Measurements from ENCODE around the gene PDE6D. TPM values are rescaled to one million over a fixed set of nuclear protein-coding genes. Genes with fewer than 3 reads are reported as not detected.

Gene PDE6D
- total and polyA plus RNA-seq, 2 of the 13 experiments (the other 11 are each of a cell fraction or from before 2014, with no cell fraction given), result 14.1 to 23.2 TPM

DNA sequence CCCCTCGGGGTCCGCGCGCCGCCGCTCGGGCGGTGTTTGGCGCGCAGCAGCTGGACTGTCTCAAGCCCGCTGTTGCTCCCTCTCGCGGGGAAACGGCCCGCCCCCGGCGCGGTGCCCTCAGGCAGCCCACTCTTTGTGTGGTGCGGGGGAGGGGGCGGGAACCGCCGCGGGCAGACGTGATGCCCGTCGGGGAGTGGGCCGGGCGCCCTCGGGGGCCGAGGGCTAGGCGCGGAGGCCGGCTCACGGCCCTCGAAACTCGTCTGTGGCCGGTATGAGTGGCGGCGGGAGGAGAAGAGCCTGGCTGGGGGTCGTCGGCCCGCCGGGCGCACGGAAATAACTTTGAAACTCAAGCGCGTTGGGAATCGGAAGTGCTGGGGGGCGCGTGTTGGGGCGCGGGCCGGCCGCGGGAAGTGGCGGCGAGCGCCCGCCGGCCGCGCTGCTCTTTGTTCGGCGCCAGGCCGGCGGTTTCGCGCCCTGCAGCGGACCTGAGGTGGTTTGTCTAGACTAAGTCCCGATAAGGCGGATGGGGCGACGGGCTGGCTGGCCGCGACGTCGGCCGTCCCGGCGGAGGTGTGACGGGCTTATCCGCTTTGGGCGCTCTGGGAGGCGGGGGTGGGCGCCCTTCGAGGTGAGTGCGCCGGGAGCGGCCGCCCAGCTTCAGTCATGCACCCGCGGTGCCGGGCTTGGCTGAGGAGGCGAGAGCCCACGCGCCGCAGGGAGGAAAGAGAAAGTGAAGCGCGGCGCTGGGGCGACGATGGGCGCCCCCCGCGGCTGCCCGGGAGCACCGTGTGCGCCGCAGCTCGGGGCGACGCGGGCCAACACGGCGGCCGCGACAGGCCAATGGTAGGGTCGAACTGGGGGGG lies 72.1 kb downstream of the PDE6D start (continued):
- no peak for TF ChIP-seq ZNF710 (CRISPR knock-in tag; IDR thresholded peaks at IDR 0.05; ENCODE audit: borderline replicate concordance)
- TF ChIP-seq NR0B2 (CRISPR knock-in tag; IDR thresholded peaks at IDR 0.05), result no peak; the same call in 1 of the 2 replicates
- TF ChIP-seq KDM6A (CRISPR knock-in tag; IDR thresholded peaks at IDR 0.05; ENCODE audit: low read depth), result no peak
- peak; percentile 32; the same call in 1 of the 2 replicates for TF ChIP-seq KMT2A (CRISPR knock-in tag; IDR thresholded peaks at IDR 0.05)
- TF ChIP-seq KDM5B (CRISPR knock-in tag; IDR thresholded peaks at IDR 0.05; ENCODE audit: borderline replicate concordance), result no peak; the same call in 1 of the 2 replicates
- TF ChIP-seq ZNF350 (CRISPR knock-in tag; IDR thresholded peaks at IDR 0.05; ENCODE audit: borderline replicate concordance, low read depth), result no peak; the same call in 1 of the 2 replicates
- no peak for TF ChIP-seq GATAD2A (CRISPR knock-in tag; IDR thresholded peaks at IDR 0.05)
- TF ChIP-seq, protein P1, sequence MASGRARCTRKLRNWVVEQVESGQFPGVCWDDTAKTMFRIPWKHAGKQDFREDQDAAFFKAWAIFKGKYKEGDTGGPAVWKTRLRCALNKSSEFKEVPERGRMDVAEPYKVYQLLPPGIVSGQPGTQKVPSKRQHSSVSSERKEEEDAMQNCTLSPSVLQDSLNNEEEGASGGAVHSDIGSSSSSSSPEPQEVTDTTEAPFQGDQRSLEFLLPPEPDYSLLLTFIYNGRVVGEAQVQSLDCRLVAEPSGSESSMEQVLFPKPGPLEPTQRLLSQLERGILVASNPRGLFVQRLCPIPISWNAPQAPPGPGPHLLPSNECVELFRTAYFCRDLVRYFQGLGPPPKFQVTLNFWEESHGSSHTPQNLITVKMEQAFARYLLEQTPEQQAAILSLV (CRISPR knock-in tag; IDR thresholded peaks at IDR 0.05; ENCODE audit: borderline replicate concordance), result no peak
- TF ChIP-seq JUN (CRISPR knock-in tag; IDR thresholded peaks at IDR 0.05), result no peak
- TF ChIP-seq ZNF776 (CRISPR knock-in tag; IDR thresholded peaks at IDR 0.05), result no peak; the same call in 1 of the 2 replicates
- TF ChIP-seq MTA1 (CRISPR knock-in tag; IDR thresholded peaks at IDR 0.05; ENCODE audit: borderline replicate concordance), result no peak; the same call in 1 of the 2 replicates
- no peak; the same call in 1 of the 2 replicates for TF ChIP-seq ZNF792 (CRISPR knock-in tag; IDR thresholded peaks at IDR 0.05)
- TF ChIP-seq KLF16 (CRISPR knock-in tag; IDR thresholded peaks at IDR 0.05), result no peak
- no peak for TF ChIP-seq TARDBP (CRISPR knock-in tag; IDR thresholded peaks at IDR 0.05)
- TF ChIP-seq ZFX (CRISPR knock-in tag; IDR thresholded peaks at IDR 0.05; ENCODE audit: low read depth), result no peak; the same call in 1 of the 2 replicates
- no peak for TF ChIP-seq MBNL3 (CRISPR knock-in tag; conservative IDR thresholded peaks at IDR 0.05)
- no peak for TF ChIP-seq HNRNPLL (IDR thresholded peaks at IDR 0.05; ENCODE audit: low read depth, low read length, poor library complexity, severe bottlenecking)
- no peak for TF ChIP-seq PLRG1 (conservative IDR thresholded peaks at IDR 0.05)
- no peak; the same call in 1 of the 2 replicates for TF ChIP-seq ZNF605 (CRISPR knock-in tag; IDR thresholded peaks at IDR 0.05)
- TF ChIP-seq PAWR (CRISPR knock-in tag; IDR thresholded peaks at IDR 0.05; ENCODE audit: borderline replicate concordance), result no peak
- peak; percentile 66; the same call in 1 of the 2 replicates for TF ChIP-seq ZNF589 (CRISPR knock-in tag; conservative IDR thresholded peaks at IDR 0.05)
- TF ChIP-seq, protein P2, sequence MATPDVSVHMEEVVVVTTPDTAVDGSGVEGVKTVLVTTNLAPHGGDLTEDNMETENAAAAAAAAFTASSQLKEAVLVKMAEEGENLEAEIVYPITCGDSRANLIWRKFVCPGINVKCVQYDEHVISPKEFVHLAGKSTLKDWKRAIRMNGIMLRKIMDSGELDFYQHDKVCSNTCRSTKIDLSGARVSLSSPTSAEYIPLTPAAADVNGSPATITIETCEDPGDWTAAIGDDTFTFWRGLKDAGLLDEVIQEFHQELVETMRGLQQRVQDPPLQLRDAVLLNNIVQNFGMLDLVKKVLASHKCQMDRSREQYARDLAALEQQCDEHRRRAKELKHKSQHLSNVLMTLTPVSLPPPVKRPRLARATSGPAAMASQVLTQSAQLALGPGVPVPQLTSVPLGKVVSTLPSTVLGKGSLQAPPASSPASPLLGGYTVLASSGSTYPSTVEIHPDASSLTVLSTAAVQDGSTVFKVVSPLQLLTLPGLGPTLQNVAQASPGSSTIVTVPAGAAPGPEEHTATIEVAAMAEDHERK (CRISPR knock-in tag; IDR thresholded peaks at IDR 0.05; ENCODE audit: low read depth), result no peak
- TF ChIP-seq SRY (CRISPR knock-in tag; IDR thresholded peaks at IDR 0.05), result no peak; the same call in 1 of the 2 replicates
